HG03135 (cell line): Measurements from ENCODE around the gene ACOT4.
"Not testable (repeated sequence)": the region's sequence is repeated elsewhere in the genome, so short reads cannot be mapped to it uniquely, and the experiment has no call there.

ENCODE experiments used
- ATAC-seq: cut with Tn5 transposase; IDR thresholded peaks from one replicate; pipeline ENCODE4 v1.9.1; 2021; ENCODE audit warnings: mild to moderate bottlenecking, moderate library complexity; ENCODE audit not compliant: unreplicated experiment

The ACOT4 gene, protein sequence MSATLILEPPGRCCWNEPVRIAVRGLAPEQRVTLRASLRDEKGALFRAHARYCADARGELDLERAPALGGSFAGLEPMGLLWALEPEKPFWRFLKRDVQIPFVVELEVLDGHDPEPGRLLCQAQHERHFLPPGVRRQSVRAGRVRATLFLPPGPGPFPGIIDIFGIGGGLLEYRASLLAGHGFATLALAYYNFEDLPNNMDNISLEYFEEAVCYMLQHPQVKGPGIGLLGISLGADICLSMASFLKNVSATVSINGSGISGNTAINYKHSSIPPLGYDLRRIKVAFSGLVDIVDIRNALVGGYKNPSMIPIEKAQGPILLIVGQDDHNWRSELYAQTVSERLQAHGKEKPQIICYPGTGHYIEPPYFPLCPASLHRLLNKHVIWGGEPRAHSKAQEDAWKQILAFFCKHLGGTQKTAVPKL

GRCh38 chr14:73591690-73592449 is at the start of gene ACOT4:
ACOT4 (plus strand) TSS chr14:73591873; CDS start chr14:73591960, 87 bp downstream.
- ATAC-seq, result peak; percentile 59

DNA sequence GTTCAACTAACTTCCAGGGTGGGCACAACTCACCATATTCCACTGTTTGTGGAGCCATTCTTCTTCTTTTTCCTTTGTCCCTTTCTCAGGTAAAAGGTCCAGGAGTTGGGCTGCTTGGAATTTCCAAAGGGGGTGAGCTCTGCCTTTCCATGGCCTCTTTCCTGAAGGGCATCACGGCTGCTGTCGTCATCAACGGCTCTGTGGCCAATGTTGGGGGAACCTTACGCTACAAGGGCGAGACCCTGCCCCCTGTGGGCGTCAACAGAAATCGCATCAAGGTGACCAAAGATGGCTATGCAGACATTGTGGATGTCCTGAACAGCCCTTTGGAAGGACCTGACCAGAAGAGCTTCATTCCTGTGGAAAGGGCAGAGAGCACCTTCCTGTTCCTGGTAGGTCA is 48.7 kb upstream of the ACOT4 start:
- ATAC-seq, result not testable (repeated sequence)

- ATAC-seq, result not testable (repeated sequence)
Measured at GRCh38 chr14:73545353-73545752, 46.3 kb upstream of the ACOT4 start.

DNA sequence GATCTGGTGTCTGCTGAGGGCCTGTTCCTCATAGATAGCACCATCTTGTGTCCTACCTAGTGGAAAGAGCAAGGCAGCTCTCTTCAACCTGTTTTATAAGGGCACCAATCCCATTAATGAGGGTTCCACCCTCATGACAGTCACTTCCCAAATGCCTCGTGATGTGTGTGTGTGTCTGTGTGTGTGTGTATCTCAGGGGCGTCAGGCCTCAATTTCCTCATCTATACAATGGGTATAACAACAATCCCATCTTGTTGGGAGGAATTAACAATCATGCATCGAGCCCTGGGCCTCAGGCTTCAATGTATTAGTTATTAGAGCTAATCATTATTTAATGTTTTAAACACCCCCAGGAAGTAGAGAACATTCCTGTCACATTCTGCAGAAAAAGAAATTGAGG is 42.6 kb upstream of the ACOT4 start:
- ATAC-seq, result not testable (repeated sequence)

- ATAC-seq, result not testable (repeated sequence)
Measured at GRCh38 chr14:73549889-73550524, 41.7 kb upstream of the ACOT4 start.

DNA sequence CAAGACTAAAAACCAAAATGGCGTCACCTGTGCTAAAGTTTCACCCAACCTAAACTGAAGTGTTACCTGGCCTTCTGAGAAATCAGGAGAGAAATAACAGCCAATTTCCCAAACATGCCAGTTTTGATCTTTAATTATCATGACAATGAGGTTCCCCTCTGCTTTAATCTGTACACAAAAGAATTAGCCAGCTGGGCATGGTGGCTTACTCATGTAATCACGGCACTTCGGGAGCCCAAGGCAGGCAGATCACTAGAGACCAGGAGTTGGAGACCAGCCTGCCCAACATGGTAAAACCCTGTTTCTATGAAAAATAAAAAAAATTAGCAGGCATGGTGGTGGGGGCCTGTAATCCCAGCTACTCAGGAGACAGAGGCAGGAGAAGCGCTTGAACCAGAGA is 37.8 kb upstream of the ACOT4 start:
- ATAC-seq, result no peak

DNA sequence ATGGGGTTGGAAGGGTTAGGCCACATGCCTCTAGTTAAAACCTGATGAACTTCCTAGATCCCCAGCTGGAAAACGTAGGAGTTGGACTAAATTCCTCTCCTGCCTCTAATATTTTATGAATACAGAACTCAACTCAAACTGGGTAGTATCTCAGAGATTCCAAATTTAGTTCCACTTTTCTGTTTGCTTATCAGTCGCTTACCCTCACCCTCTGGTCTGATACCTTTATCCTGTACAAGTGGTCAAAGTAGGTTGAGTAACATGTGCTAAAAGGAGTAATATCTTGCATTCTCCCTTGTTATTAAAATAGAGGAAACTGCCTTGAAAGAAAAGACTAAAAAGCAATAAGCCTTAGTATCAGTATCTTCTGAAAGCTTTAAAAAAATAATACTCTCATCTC is 34.5 kb upstream of the ACOT4 start:
- ATAC-seq, result not testable (repeated sequence)

- ATAC-seq, result not testable (repeated sequence)
Measured at GRCh38 chr14:73558238-73558637, 33.4 kb upstream of the ACOT4 start.

GRCh38 chr14:73562256-73562655 is 29.4 kb upstream of the ACOT4 start:
- ATAC-seq, result not testable (repeated sequence)

DNA sequence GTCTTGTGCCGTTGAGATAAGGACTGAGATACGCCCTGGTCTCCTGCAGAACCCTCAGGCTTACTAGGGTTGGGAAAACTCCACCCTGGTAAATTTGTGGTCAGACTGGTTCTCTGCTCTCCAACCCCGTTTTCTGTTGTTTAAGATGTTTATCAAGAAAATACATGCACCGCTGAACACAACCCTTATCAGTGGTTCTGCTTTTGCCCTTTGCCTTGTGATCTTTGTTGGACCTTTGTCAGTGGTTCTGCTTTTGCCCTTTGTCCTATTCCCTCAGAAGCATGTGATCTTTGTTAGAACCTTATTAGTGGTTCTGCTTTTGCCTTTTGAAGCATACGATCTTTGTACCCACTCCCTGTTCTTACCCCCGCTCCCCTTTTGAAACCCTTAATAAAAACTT is 29.0 kb upstream of the ACOT4 start:
- not testable (repeated sequence) for ATAC-seq

DNA sequence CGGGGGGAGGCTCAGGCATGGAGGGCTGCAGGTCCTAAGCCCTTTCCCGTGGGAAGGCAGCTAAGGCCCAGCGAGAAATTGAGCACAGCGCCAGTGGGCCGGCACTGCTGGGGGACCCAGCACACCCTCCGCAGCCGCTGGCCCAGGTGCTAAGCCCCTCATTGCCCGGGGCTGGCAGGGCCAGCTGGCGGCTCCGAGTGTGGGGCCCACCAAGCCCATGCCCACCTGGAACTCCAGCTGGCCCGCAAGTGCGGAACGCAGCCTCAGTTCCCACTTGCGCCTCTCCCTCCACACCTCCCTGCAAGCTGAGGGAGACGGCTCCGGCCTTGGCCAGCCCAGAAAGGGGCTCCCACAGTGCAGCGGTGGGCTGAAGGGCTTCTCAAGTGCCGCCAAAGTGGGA is 25.2 kb upstream of the ACOT4 start:
- ATAC-seq, result not testable (repeated sequence)

- ATAC-seq, result not testable (repeated sequence)
Measured at GRCh38 chr14:73566935-73567334, 24.7 kb upstream of the ACOT4 start.

DNA sequence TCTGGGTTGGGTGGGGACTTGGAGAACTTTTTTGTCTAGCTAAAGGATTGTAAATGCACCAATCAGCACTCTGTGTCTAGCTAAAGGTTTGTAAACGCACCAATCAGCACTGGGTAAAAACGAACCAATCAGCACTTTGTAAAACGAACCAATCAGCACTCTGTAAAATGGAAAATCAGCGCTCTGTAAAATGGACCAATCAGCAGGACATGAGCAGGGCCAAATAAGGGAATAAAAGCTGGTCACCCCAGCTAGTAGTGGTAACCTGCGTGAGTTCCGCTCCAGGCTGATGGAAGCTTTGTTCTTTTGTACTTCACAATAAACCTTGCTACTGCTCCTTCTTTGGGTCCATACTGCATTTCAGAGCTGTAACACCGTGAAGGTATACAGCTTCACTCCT is 24.3 kb upstream of the ACOT4 start:
- ATAC-seq, result no peak

DNA sequence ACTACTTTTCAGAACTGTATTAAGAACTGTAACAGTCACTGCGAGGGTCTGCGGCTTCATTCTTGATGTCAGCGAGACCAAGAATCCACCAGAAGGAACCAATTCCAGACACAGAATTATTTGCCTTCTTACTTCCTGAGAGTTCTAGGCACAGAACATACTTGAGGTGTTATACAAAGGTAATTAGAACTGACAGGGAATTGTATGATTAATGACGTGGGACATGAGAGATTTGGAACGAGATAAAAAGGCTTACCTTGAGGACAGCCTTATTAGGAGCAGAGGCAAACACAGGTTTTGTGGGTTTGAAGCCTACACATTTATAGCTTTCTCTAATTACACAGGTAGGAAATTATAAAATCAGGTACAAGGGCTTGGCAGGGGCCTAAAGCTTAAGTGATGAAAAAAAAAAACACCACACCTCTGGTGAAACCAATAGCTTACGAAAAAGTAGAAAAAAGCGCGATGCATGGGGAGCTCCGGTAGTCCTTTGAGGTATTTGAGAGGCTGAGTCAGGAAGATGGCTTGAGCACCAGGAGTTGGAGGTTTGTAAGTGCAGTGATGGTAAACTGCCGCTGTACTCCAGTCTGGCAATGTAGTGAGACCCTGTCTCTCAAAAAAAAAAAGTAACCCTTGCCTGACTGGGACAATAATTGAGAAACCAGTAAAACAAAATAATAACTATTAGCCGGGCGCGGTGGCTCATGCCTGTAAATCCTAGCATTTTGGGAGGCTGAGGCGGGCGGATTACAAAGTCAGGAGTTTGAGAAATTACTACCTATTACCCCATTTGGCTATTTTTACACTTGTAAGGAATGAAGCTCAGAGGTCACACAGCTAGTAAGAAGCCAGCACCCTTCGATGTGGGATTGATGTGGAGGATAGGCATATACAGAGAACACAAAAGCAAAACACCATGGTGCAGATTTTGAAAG is 23.5 kb upstream of the ACOT4 start:
- ATAC-seq, result no peak

DNA sequence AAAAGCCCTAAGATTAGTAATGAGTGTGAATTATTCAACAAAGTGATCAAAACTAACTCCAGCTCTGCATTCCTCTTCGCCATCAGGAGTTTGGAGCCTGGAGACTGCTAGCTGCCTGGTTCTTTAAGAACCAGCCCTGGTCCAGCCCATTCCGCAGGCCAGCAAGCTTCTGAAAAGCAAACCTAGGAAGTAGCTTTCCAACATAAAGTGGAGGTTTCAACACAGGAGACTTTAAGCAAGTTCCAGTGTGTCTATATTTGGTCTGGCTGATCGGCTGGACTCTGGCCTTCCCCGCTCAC is 22.8 kb upstream of the ACOT4 start:
- not testable (repeated sequence) for ATAC-seq

GRCh38 chr14:73569185-73569958 is 22.3 kb upstream of the ACOT4 start, which contains the start of gene ACOT2:
ACOT2 (plus strand) TSS chr14:73569213; CDS start chr14:73569241, 28 bp downstream.
- ATAC-seq, result peak; percentile 62

- peak; percentile 44 for ATAC-seq
Measured at GRCh38 chr14:73570913-73571312, 20.8 kb upstream of the ACOT4 start.

GRCh38 chr14:73573034-73573433 is 18.6 kb upstream of the ACOT4 start:
- not testable (repeated sequence) for ATAC-seq

GRCh38 chr14:73573740-73574139 is 17.9 kb upstream of the ACOT4 start:
- not testable (repeated sequence) for ATAC-seq

DNA sequence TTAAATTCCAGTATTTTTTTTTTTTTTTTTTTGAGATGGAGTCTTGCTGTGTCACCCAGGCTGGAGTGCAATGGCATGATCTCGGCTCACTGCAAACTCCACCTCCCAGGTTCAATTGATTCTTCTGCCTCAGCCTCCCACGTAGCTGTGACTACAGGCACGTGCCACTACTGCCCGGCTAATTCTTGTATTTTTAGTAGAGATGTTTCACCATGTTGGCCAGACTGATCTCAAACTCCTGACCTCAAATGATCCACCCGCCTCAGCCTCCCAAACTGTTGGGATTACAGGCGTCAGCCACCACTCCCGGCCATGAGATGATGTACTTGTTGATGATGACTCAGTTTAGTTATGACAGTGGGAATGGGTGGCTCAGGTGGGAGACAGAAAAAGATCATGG is 17.4 kb upstream of the ACOT4 start:
- ATAC-seq, result not testable (repeated sequence)
